IPS-NIHi11 (cell line): ENCODE results near the gene DHRSX.
"Not testable (repeated sequence)": the region's sequence is repeated elsewhere in the genome, so short reads cannot be mapped to it uniquely, and the experiment has no call there.

Source experiments
- DNase-seq: peaks from one replicate; pipeline ENCODE4 v3.0.0; 2012; ENCODE audit warnings: mixed read lengths, low spot score

The DHRSX gene

GRCh38 chrX:2519638-2520037, 18.9 kb upstream of the DHRSX start:
- not testable (repeated sequence) for DNase-seq

- no peak for DNase-seq
Observed at GRCh38 chrX:2517055-2517454, 16.3 kb upstream of the DHRSX start.

GRCh38 chrX:2516623-2517022, 15.8 kb upstream of the DHRSX start:
- no peak for DNase-seq

- DNase-seq, result no peak
Observed at GRCh38 chrX:2514131-2514530, 13.4 kb upstream of the DHRSX start.

- no peak for DNase-seq
Observed at GRCh38 chrX:2513121-2513664, 12.4 kb upstream of the DHRSX start.

- DNase-seq, result no peak
Observed at GRCh38 chrX:2512501-2512900, 11.7 kb upstream of the DHRSX start.

- no peak for DNase-seq
Observed at GRCh38 chrX:2511326-2511725, 10.6 kb upstream of the DHRSX start.

GRCh38 chrX:2508648-2509335, 8.0 kb upstream of the DHRSX start:
- no peak for DNase-seq

GRCh38 chrX:2507904-2508627, 7.3 kb upstream of the DHRSX start:
- no peak for DNase-seq

- no peak for DNase-seq
Observed at GRCh38 chrX:2507196-2507595, 6.4 kb upstream of the DHRSX start.

- DNase-seq, result not testable (repeated sequence)
Observed at GRCh38 chrX:2505341-2505740, 4.6 kb upstream of the DHRSX start.

- DNase-seq, result no peak
Observed at GRCh38 chrX:2504706-2505332, 4.0 kb upstream of the DHRSX start.

- DNase-seq, result no peak
Observed at GRCh38 chrX:2503591-2504500, 3.1 kb upstream of the DHRSX start.

GRCh38 chrX:2502668-2503519, 2.1 kb upstream of the DHRSX start:
- DNase-seq, result no peak

- no peak for DNase-seq
Observed at GRCh38 chrX:2502120-2502667, 1.4 kb upstream of the DHRSX start.

- no peak for DNase-seq
Observed at GRCh38 chrX:2501559-2502102, 855 bp upstream of the DHRSX start.

- DNase-seq, result peak; percentile 79
Observed at GRCh38 chrX:2500091-2500802, 529 bp downstream of the DHRSX start.

- no peak for DNase-seq
Observed at GRCh38 chrX:2499507-2499906, 1.3 kb downstream of the DHRSX start.

- no peak for DNase-seq
Observed at GRCh38 chrX:2498781-2499302, 1.9 kb downstream of the DHRSX start.
